Kidney (tissue), 14 donors: Measurements from ENCODE around the gene SIGMAR1. TPM values are rescaled to one million over a fixed set of nuclear protein-coding genes. Genes with fewer than 3 reads are reported as not detected.
A peak's percentile ranks its signal among the peaks of the same experiment; 100 is the strongest.

ENCODE experiments used
- DNase-seq, 5 donors: peaks; one replicate each; pipeline ENCODE4 v3.0.0-alpha.2; 2013 to 2020
- FAIRE-seq: peaks from 2 replicates; lab custom pipeline; 2012; peaks lifted over from hg19 to GRCh38; lab: Jason Lieb, UNC
- H3K27ac ChIP-seq, 2 donors: one replicate each; pipeline ENCODE4 v1.7.0; 2013; ENCODE audit warnings: low read depth in 2 of 2, low read length in 2 of 2, inconsistent platforms in 1 of 2
- H3K27me3 ChIP-seq: one replicate; pipeline ENCODE4 v1.7.1; 2013; ENCODE audit warnings: low read length, inconsistent platforms; ENCODE audit not compliant: control insufficient read depth, insufficient read depth
- H3K36me3 ChIP-seq, 3 donors: one replicate each; pipeline versions ENCODE4 v1.7.0 to v1.7.1; 2013; ENCODE audit warnings: low read length in 3 of 3, control low read depth in 1 of 3, inconsistent platforms in 1 of 3; ENCODE audit not compliant: insufficient read depth in 3 of 3, control insufficient read depth in 2 of 3
- H3K4me1 ChIP-seq, 3 donors: one replicate each; pipeline versions ENCODE4 v1.7.0 to v1.7.1; 2013; ENCODE audit warnings: low read length in 3 of 3, inconsistent platforms in 1 of 3, low read depth in 1 of 3; ENCODE audit not compliant: control insufficient read depth in 2 of 3, insufficient read depth in 2 of 3
- H3K4me3 ChIP-seq, 3 donors: one replicate each; pipeline versions ENCODE4 v1.7.0 to v1.8.1; 2013; ENCODE audit warnings: low read length in 3 of 3, control low read depth in 1 of 3, inconsistent platforms in 1 of 3
- H3K9ac ChIP-seq, 3 donors: one replicate each; pipeline versions ENCODE4 v1.7.0 to v1.7.1; 2013; ENCODE audit warnings: low read length in 3 of 3, control low read depth in 1 of 3, inconsistent platforms in 1 of 3
- H3K9me3 ChIP-seq, 3 donors: one replicate each; pipeline versions ENCODE4 v1.7.0 to v1.7.1; 2013; ENCODE audit warnings: low read length in 3 of 3, control low read depth in 1 of 3, inconsistent platforms in 1 of 3; ENCODE audit not compliant: control insufficient read depth in 2 of 3, insufficient read depth in 1 of 3
- intact Hi-C: fragments of 100-400 bp; cut with DNase I; formaldehyde crosslinking; loops from one replicate; pipeline ENCODE4 v1.11.1; 2022
- polyA plus RNA-seq: library from polyadenylated mRNA; stranded (reverse); fragments of 350-450 nt; fragmentation: Illumina TruSeq; extraction: RNeasy Lipid Tissue Mini Kit (QIAGEN cat#74804); gene quantifications from one replicate; pipeline ENCODE4 v1.2.3, GENCODE V29; 2014; ENCODE audit warnings: low read depth, low replicate concordance; ENCODE audit not compliant: insufficient read depth
- total RNA-seq: library from RNA; stranded (reverse); fragmentation: NEBNext Ultra II Directional; extraction: Animal tissue kit (Norgen Biotek cat#: 25700); gene quantifications from one replicate; pipeline ENCODE4 v1.2.1, GENCODE V29; 2021
- TF ChIP-seq, protein P1 (sequence below): IDR thresholded peaks from 3 replicates; pipeline ENCODE4 v1.5.1; 2012; ENCODE audit warnings: mild to moderate bottlenecking, moderate library complexity, borderline replicate concordance; ENCODE audit not compliant: insufficient read depth; ENCODE audit errors: extremely low read depth
- donor health status: control.
- donor health status: control.
- donor health status: control.
- donor health status: control.
- donor health status: control.
- donor health status: DM: yes; HTN: yes; CAD: no.
- donor health status: Normal renal cell carcinoma (clear cell type).

Gene SIGMAR1
- total and polyA plus RNA-seq, 2 donors from 2014 or later: 40.6 to 43.3 TPM

DNA sequence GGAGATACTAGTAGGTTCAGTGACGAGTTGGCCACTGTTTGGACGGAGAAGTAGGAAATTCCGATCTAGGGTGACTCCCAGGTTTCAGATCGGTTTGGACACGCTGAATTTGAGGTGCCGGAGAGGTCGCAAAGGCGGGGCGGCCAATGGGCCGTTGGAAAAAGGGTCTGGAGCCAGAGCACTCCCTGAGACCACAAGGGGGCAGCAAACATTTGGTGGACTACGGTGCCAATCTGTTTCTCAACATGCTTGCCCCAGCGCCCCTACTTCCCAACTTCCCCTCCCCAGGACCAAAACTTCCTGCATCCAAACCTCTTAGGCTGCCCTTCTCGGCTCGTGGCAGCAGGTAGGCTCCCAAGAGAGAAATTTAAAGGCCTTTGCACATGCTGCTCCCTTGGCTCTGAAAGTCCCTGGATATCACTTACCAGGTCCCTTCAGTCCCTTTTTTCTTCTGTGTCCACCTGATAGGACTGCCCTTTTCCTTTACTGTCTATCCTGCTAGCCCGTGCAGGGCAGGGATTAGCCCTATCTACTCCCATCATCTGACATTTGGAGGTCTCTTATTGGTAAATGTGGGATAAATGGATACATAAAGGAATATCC lies 24.7 kb downstream of the SIGMAR1 start:
- Histone ChIP-seq H3K27me3 (no peaks in the 10 kb centered on the region), H3K4me3 (peak overlapping the region; percentile 56 to 91 (median 66)), H3K9ac (peak overlapping the region in 2 of 3 donors; percentile 41 to 88), H3K4me1 (peaks cover 0 to 15% (median 11%) of the 10 kb centered on the region in 3 donors), H3K36me3 (peaks cover 4 to 29% (median 25%) of the 10 kb centered on the region in 3 donors), H3K27ac (no peak overlapping the region), H3K9me3 (no peaks in the 10 kb centered on the region)
- TF ChIP-seq, protein P1, sequence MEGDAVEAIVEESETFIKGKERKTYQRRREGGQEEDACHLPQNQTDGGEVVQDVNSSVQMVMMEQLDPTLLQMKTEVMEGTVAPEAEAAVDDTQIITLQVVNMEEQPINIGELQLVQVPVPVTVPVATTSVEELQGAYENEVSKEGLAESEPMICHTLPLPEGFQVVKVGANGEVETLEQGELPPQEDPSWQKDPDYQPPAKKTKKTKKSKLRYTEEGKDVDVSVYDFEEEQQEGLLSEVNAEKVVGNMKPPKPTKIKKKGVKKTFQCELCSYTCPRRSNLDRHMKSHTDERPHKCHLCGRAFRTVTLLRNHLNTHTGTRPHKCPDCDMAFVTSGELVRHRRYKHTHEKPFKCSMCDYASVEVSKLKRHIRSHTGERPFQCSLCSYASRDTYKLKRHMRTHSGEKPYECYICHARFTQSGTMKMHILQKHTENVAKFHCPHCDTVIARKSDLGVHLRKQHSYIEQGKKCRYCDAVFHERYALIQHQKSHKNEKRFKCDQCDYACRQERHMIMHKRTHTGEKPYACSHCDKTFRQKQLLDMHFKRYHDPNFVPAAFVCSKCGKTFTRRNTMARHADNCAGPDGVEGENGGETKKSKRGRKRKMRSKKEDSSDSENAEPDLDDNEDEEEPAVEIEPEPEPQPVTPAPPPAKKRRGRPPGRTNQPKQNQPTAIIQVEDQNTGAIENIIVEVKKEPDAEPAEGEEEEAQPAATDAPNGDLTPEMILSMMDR: peak; percentile 80
- FAIRE-seq (no peak), DNase-seq (peak; percentile 80 to 95 (median 87))
- intact Hi-C loops: no loop called here

DNA sequence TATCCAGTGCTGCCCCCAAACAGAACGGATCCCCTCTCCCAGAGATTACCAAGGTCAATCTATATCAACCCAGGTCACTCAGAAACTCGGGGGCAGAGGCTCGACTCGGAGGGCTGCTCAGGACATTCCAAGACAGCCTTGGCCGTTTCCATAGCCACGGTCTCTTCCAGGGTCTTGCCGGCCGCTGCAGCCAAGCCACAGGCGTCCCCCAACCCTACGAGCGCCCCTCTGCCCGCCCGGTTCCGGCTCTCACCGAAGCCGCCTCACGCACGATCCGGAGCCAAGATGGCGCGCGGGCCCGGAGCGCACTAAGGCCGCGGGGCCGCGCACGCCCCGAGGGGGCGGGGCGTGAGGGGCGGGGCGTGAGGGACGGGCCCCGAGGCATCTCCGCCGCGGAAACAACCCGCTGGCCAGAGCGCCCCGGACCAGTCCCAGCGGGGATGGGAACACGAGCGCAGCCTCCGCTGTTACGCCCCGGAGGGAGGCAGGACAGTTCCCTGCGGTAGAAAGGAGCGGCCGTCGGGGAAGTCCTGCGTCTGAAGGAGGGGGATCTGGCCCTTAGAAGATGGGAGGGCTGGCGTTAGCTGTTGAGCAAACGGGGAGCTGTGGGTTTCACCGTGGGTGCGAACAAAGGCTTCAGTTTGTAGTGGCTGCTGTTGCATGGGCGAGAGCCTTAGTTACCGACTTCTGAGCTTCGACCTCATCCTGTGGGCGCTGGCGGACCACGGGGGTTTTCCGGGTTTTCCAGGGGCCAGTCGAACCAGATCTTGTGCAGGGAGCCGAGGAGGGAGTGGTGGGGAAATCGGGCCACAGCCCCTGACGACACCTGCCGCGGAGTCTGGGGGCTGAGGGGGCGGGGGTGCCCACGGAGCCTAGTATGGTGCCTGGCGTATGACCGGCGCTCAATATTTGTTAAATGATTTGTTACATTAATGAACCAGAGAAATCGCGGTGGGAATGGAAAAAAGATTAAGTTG lies 25.5 kb downstream of the SIGMAR1 start, which contains the start of gene RPP25L:
TSS of gene RPP25L (minus strand) at position 287 of the 977 bp plus-strand sequence. CDS start 801 bp downstream, outside the sequence.
- FAIRE-seq (no peak), DNase-seq (peak; percentile 82 to 96 (median 91))
- TF ChIP-seq, protein P1: no peak

GRCh38 chr9:34611251-34611810 lies 26.3 kb downstream of the SIGMAR1 start:
- H3K4me3 ChIP-seq: peak overlapping the region; percentile 56 to 91 (median 88)
- H3K27me3 ChIP-seq: no peaks in the 10 kb centered on the region
- peak overlapping the region in 1 of 2 donors; percentile 26 for H3K27ac ChIP-seq
- TF ChIP-seq, protein P1: no peak
- no peaks in the 10 kb centered on the region for H3K9me3 ChIP-seq
- intact Hi-C loops: no loop called here
- FAIRE-seq (no peak), DNase-seq (peak in 1 of 5 donors; percentile 39)
- H3K36me3 ChIP-seq: peaks cover 0 to 14% (median 10%) of the 10 kb centered on the region in 3 donors
- peaks cover 0 to 15% (median 11%) of the 10 kb centered on the region in 3 donors for H3K4me1 ChIP-seq
- H3K9ac ChIP-seq: peak overlapping the region; percentile 37 to 88 (median 57)

More for the DNA sequence above, 25.5 kb downstream of the SIGMAR1 start, which contains the start of gene RPP25L:
- Histone ChIP-seq H3K4me3 (peak within 1 kb of the TSS; percentile 78 to 91 (median 88)), H3K9me3 (no peaks in the 10 kb centered on the region), H3K4me1 (peaks cover 0 to 15% (median 11%) of the 10 kb centered on the region in 3 donors), H3K9ac (peak within 1 kb of the TSS; percentile 58 to 88 (median 80)), H3K36me3 (peaks cover 4 to 22% (median 18%) of the 10 kb centered on the region in 3 donors), H3K27ac (peak within 1 kb of the TSS; percentile 26 to 57), H3K27me3 (no peaks in the 10 kb centered on the region)
- intact Hi-C loops: no loop called here
